ENCODE measurements around the gene COL1A2.

DNA sequence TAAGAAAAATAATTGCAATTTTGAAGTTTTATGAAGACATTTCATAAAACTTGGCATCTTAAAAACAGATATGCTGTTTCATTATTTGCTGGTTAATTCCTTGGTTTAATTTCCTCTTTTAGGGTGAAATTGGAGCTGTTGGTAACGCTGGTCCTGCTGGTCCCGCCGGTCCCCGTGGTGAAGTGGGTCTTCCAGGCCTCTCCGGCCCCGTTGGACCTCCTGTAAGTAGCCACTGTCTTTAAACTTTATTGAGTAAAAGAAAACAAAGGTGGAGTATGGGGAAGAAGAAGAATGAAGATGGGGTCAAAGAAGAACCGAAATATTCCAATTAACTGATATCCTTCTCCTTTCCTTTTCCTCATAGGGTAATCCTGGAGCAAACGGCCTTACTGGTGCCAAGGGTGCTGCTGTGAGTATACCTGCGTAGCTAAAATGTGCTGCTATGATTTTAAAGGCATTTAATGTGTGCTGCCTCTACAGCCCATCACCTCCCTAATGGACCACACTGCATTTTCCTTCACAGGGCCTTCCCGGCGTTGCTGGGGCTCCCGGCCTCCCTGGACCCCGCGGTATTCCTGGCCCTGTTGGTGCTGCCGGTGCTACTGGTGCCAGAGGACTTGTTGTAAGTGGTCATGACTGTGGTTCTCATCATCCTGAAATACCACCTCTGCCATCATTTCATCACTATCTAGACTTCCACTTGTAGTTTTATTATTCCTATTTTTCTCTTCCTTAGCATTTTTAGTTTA lies 14.7 kb downstream of the COL1A2 start:
- TF ChIP-seq, protein P1, sequence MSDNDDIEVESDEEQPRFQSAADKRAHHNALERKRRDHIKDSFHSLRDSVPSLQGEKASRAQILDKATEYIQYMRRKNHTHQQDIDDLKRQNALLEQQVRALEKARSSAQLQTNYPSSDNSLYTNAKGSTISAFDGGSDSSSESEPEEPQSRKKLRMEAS (IDR thresholded peaks at IDR 0.05) = no peak
- TF ChIP-seq, protein P2, sequence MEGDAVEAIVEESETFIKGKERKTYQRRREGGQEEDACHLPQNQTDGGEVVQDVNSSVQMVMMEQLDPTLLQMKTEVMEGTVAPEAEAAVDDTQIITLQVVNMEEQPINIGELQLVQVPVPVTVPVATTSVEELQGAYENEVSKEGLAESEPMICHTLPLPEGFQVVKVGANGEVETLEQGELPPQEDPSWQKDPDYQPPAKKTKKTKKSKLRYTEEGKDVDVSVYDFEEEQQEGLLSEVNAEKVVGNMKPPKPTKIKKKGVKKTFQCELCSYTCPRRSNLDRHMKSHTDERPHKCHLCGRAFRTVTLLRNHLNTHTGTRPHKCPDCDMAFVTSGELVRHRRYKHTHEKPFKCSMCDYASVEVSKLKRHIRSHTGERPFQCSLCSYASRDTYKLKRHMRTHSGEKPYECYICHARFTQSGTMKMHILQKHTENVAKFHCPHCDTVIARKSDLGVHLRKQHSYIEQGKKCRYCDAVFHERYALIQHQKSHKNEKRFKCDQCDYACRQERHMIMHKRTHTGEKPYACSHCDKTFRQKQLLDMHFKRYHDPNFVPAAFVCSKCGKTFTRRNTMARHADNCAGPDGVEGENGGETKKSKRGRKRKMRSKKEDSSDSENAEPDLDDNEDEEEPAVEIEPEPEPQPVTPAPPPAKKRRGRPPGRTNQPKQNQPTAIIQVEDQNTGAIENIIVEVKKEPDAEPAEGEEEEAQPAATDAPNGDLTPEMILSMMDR (IDR thresholded peaks at IDR 0.05 in 2 of 3, conservative IDR thresholded peaks at IDR 0.05 in 1 of 3; ENCODE audit: borderline replicate concordance in 1 of 3, insufficient read depth in 1 of 3, low read depth in 2 of 3, low read length in 2 of 3) = no peak
- TF ChIP-seq EZH2 (IDR thresholded peaks at IDR 0.05) = no peak
- TF ChIP-seq POLR2A (IDR thresholded peaks at IDR 0.05; ENCODE audit: borderline replicate concordance, extremely low read depth, insufficient read depth, insufficient read length) = no peak
- TF ChIP-seq SIN3A (IDR thresholded peaks at IDR 0.05; ENCODE audit: low read depth) = no peak
- no peak for TF ChIP-seq SRF (IDR thresholded peaks at IDR 0.05; ENCODE audit: low read depth)
- no peak for TF ChIP-seq CEBPB (IDR thresholded peaks at IDR 0.05; ENCODE audit: low read depth)
- TF ChIP-seq RAD21 (IDR thresholded peaks at IDR 0.05; ENCODE audit: low read depth) = no peak
- no peak for TF ChIP-seq EGR1 (IDR thresholded peaks at IDR 0.05; ENCODE audit: low read depth)
- no peak for TF ChIP-seq EZH2phosphoT487 (IDR thresholded peaks at IDR 0.05; ENCODE audit: borderline replicate concordance)
- TF ChIP-seq JUND (IDR thresholded peaks at IDR 0.05) = no peak

Data from HCT116 (cell line).